ENCODE results near the gene SPDYE1.

SPDYE1 gene

GRCh38 chr7:44048031-44048795, 50.5 kb downstream of the SPDYE1 start:
- no peak for TF ChIP-seq CTCF (conservative IDR thresholded peaks at IDR 0.05; ENCODE audit: low read depth)
- ChIA-PET CTCF (interaction anchor here (0.6 kb wide), 1 partner anchor 280 kb away, joined by 3 read pairs; no protein-coding TSS in a partner anchor), POLR2A (ENCODE audit: low non-redundant PET) (no interaction called here)
- no peak for DNase-seq (ENCODE audit: low spot score)
- peak overlapping the region; percentile 37 for H3K27ac ChIP-seq

GRCh38 chr7:44050121-44050914, 52.6 kb downstream of the SPDYE1 start:
- CTCF ChIA-PET = no interaction called here
- H3K27ac ChIP-seq = peak overlapping the region; percentile 14
- DNase-seq (ENCODE audit: low spot score) = no peak
- POLR2A ChIA-PET (ENCODE audit: low non-redundant PET) = no interaction called here
- TF ChIP-seq CTCF (conservative IDR thresholded peaks at IDR 0.05; ENCODE audit: low read depth) = no peak

GRCh38 chr7:44050915-44051560, 53.3 kb downstream of the SPDYE1 start:
- CTCF ChIA-PET = interaction anchor here (1.1 kb wide), 1 partner anchor 31 kb away, joined by 3 read pairs; no protein-coding TSS in a partner anchor

GRCh38 chr7:44051611-44052220, 54.0 kb downstream of the SPDYE1 start:
- no peak for DNase-seq (ENCODE audit: low spot score)
- ChIA-PET POLR2A (ENCODE audit: low non-redundant PET) (no interaction called here), CTCF (interaction anchor here (1.1 kb wide), 1 partner anchor 32 kb away, joined by 3 read pairs; no protein-coding TSS in a partner anchor)
- TF ChIP-seq CTCF (conservative IDR thresholded peaks at IDR 0.05; ENCODE audit: low read depth) = no peak
- H3K27ac ChIP-seq = no peak overlapping the region

More at GRCh38 chr7:44050915-44051560, 53.3 kb downstream of the SPDYE1 start:
- POLR2A ChIA-PET (ENCODE audit: low non-redundant PET) = no interaction called here
- TF ChIP-seq CTCF (conservative IDR thresholded peaks at IDR 0.05; ENCODE audit: low read depth) = no peak
- peak overlapping the region; percentile 14 for H3K27ac ChIP-seq
- DNase-seq (ENCODE audit: low spot score) = no peak

- no peak for DNase-seq (ENCODE audit: low spot score)
- ChIA-PET CTCF (interaction anchor here (0.5 kb wide), 1 partner anchor 313 kb away, joined by 3 read pairs; no protein-coding TSS in a partner anchor), POLR2A (ENCODE audit: low non-redundant PET) (no interaction called here)
- TF ChIP-seq CTCF (conservative IDR thresholded peaks at IDR 0.05; ENCODE audit: low read depth) = no peak
- H3K27ac ChIP-seq = no peak overlapping the region
These were observed 55.2 kb downstream of the SPDYE1 start for GRCh38 chr7:44052771-44053365.

Measured in RWPE1 (cell line).